HEK293T (cell line): ENCODE measurements around the gene ANKRD30BL.
"Not testable (repeated sequence)": the region's sequence is repeated elsewhere in the genome, so short reads cannot be mapped to it uniquely, and the experiment has no call there.

Experiments used
- CTCF ChIA-PET: fragments of 350-600 bp; formaldehyde crosslinking; extraction: SDS; loops from one replicate; lab custom pipeline; 2021; ENCODE audit warnings: antibody characterized with exemption, inconsistent platforms; lab: Yijun Ruan, JAX
- POLR2A ChIA-PET: fragments of 350-600 bp; formaldehyde crosslinking; extraction: SDS; loops from one replicate; lab custom pipeline; 2020; ENCODE audit warnings: antibody characterized with exemption, inconsistent platforms; lab: Yijun Ruan, JAX
- DNase-seq: peaks from one replicate; pipeline ENCODE4 v3.0.0; 2012; ENCODE audit warnings: mixed read lengths; ENCODE audit errors: extremely low spot score
- L3MBTL2 ChIP-seq: fragments of 450-650 bp; conservative IDR thresholded peaks from 2 replicates; pipeline ENCODE4 v1.6.1; 2016; ENCODE audit warnings: mild to moderate bottlenecking

Gene ANKRD30BL, protein sequence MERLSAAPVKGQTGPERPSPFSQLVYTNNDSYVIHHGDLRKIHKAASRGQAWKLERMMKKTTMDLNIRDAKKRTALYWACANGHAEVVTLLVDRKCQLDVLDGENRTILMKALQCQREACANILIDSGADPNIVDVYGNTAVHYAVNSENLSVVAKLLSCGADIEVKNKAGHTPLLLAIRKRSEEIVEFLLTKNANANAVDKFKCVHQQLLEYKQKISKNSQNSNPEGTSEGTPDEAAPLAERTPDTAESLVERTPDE

DNA sequence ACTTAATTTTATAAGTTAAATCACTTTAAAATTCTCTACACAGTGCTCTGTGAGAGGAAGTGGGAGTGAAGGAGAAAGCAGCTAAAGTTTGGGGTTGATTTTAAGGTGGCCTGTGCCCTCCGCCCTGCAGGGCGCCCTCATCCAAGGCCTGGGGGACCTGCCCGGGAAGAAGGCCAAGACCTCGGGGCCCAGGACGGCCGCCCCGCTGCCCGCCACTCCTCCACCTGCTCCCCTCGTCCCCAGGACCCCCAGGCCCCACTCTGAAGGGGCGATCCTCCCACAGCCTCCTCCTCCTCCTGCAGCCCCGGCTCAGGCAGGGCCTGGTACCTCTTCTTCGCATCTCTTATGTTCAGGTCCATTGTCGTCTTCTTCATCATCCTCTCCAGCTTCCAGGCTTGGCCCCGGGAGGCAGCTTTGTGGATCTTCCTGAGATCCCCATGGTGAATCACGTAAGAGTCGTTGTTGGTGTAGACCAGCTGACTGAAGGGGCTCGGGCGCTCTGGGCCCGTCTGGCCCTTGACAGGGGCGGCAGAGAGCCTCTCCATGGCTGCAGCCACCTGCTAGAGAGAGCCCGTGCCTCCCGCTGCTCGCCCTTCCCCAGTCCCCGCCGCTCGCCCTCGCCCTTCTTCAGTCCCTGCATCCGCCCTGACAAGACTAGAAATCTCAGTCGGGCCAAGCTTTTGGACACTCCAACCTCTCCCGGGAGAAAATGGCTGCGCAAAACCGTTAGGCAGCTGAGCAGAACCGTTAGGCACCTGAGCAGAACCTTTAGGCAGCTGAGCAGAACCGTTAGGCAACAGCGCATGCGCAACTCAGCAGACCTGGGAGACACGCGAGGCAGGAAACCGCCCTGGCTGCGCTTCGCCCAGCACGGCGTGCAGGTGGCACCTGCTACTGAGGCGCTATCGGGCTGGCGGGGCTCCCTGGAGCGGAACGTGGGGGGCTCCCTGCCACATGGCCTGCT is at the start of gene ANKRD30BL:
Gene ANKRD30BL, minus strand, starts transcription at position 792 of the 964 bp plus-strand sequence. Its CDS starts 247 bp downstream, at position 545.
- DNase-seq, CTCF ChIA-PET, POLR2A ChIA-PET: not testable (repeated sequence)

DNA sequence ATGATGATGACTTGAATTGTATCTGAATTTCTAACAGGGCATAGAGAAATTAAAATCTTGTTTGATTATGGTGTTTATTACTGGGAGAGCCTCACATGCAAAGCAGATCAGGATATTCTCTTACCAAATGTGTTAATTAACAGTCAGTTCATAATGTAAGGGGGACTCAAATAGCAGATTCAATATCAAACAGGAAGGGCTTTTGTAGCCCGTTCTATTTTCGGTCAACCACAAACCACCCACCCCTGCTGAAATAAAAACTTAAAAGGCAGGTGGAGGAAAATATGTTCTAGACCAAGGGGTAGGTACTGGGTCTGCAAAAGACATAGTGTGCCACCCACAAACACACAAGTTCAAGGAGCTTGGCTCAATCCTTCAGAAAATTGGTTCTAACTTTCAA is 41.1 kb upstream of the ANKRD30BL start:
- CTCF ChIA-PET, DNase-seq, POLR2A ChIA-PET: not testable (repeated sequence)

DNA sequence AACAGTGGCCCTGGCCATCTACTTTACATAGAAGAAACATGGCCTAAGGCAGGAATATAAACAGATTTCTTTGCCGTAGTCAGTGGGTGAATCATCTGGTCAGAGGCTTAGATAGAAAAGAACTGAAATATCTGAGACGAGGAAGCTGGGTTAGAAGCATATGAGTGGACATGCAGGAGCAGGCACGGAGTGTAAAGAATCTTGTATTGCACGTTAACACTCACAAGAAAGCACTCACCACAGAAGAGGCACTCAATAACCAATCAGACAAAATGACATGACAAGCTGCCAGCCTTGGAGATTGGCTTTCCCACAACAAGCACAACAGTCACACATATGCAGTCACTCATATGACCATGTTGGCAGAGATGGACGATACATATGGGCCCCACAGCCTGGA is 31.1 kb upstream of the ANKRD30BL start:
- DNase-seq, POLR2A ChIA-PET, CTCF ChIA-PET: not testable (repeated sequence)

DNA sequence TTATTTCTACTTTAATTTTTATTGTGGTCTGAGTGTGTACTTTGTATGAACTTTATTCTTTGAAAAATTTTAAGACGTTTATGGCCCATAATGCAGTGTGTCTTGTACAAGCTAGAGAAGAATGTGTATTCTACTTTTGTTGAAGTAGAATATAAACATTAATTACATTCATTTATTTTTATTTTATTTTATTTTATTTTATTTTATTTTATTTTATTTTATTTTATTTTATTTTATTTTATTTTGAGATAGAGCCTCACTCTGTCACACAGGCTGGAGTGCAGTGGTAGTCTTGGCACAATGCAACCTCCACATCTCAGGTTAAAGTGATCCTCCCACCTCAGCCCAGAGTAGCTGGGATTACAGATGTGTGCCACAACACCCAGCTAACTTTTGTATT is 5.3 kb upstream of the ANKRD30BL start:
- DNase-seq, CTCF ChIA-PET, POLR2A ChIA-PET: not testable (repeated sequence)

DNA sequence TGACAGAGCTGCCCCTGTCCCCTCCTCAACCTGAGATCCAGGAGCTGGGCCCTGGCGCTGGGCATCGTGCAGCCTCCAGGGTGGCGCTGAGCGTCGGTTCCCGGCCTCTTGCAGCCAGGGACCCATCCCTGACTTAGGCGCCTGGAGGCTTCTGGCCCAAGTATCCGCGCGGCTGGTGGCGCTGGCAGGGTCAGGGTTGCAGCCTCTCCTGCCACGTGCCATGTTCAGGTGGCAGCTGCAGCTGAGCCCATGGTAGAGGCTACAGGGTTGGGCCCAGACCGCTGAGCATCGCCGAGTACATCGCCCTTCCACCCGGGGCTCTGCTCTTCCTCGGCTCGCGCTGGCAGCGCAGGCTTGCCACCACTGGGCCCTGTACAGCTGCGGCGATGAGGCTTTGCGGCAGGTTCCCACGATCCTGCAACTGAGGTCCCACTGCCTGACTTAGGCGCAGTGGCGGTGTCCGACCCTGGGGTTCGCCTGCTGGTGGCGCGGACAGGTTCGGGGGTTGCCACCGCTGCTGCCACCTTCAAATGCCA is 441 bp upstream of the ANKRD30BL start:
- DNase-seq, CTCF ChIA-PET, POLR2A ChIA-PET: not testable (repeated sequence)

DNA sequence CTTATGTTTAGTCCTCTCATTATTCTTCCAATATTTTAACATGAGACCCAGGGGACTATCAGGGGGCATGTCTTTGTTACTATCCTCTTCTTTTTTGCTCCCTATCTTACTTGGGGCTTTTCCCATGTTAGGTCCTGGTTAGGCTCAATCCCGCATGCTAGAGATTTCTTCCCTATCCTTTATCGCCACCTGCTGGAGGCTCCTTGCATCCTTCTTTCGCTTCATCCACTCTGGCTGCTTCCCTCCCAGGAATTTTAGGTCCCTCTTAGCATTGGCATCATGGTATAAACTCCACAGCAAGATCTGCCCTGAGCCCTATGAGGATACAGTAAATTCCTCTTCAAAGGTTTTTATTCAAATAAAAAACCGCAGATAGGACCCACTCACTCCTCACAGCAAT is 15.0 kb downstream of the ANKRD30BL start:
- CTCF ChIA-PET, POLR2A ChIA-PET: not testable (repeated sequence)
- TF ChIP-seq L3MBTL2 = 0 out of 2 replicates have a peak, but pooled peaks have one; percentile 22
- peak; percentile 8 for DNase-seq
